Hepatic stellate cell (primary cell): ENCODE results near the gene ANKRD12.
"Not testable (repeated sequence)": the region's sequence is repeated elsewhere in the genome, so short reads cannot be mapped to it uniquely, and the experiment has no call there.

Experiments
- DNase-seq: peaks from one replicate; pipeline ENCODE4 v3.0.0; 2011; ENCODE audit warnings: low spot score

ANKRD12 gene

GRCh38 chr18:9233771-9234440, 97.3 kb downstream of the ANKRD12 start:
- DNase-seq: no peak

DNA sequence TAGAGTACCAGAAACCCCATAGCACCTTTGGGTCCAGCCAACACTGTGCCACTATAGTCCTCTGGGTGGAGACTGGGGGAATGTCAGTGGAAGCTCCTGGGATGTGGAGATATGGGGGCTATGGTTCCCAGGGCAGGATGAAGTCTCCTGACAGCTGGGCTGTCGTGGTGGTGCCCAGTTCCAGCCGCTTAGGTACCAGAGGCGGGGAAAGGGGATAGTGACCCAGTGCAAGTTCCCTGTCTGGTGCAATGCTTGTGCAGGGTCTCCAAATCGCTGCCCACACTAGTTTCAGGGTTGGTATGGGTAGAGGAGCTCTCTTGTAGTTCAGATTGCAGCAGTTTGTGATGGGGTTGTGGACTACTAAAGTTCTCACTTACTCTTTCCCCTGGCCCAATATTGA, 97.9 kb downstream of the ANKRD12 start:
- no peak for DNase-seq

GRCh38 chr18:9237981-9238380, 101.4 kb downstream of the ANKRD12 start:
- no peak for DNase-seq

DNA sequence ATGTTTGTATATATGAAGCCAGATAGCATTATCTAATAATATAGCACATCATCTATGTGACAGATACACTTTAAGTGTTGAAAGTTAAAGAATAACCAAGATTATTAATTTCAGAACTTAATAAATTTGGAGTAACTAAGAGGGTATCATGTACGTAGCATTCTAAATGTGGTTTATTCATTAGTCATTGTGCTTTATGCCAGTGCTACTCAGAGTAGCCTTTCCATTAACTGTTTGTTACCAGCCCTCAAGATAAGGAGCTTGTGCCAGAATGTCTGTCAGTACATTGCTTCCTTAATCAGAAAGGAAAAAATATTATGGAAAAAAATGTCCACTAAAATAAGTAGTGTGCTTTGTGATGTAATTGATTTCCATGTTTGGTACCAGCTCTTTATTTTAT, 103.1 kb downstream of the ANKRD12 start:
- DNase-seq: no peak

- DNase-seq: no peak
Measured at GRCh38 chr18:9240270-9240669, 103.7 kb downstream of the ANKRD12 start.

DNA sequence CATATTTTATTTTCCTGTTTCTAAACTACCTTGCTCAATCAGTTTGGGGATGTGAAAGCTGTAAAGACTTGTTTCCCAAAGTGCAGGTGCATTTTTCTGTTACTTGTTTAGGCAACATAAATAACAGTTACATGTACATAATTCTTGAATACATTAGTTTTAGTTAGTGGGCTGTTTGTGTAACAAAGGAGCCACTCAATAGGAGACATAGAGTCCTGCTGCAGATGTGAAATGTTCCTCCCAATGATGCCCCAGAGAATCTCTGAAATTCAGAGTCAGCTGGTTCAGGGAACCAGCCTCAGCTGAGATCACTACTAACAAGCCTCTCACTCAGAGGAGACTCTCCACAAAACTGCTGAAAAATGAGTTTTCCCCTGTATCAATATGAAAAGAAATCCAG, 106.4 kb downstream of the ANKRD12 start:
- no peak for DNase-seq

DNA sequence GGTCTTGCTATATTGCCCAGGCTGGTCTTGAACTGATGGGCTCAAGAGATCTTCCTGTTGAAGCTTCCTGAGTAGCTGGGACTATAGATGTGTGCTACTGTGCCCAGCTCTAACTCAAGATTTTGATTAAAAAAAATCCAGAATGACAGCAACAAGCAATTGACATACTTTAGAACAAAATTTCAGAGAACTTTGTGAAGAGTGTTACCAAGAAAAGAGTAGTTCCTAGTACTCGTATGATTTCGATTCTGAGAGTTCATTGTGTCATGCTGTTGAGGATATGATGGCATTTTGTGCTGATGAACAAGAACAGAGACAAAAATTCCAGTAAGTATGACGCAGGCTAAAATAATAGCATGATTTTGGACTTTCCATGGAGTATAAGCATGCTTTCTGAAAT, 107.8 kb downstream of the ANKRD12 start:
- no peak for DNase-seq

DNA sequence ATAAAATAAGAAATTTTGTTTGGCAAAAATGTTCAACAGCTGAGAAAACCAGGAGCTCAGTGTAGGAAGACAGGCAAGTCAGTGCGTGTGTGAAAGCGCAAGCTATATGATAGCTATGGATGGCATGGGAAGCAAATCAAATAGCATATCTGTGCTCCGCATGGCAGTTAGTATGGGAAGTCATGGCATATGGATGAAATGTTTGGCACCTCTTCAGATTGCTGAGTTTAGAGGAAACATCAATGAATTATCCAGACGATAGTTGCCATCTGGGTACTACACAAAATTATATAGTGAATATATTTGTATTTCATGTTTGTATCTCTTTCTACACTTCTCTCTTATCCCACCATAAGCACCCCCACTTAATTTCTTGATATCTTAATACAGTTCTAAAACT, 112.1 kb downstream of the ANKRD12 start:
- no peak for DNase-seq

DNA sequence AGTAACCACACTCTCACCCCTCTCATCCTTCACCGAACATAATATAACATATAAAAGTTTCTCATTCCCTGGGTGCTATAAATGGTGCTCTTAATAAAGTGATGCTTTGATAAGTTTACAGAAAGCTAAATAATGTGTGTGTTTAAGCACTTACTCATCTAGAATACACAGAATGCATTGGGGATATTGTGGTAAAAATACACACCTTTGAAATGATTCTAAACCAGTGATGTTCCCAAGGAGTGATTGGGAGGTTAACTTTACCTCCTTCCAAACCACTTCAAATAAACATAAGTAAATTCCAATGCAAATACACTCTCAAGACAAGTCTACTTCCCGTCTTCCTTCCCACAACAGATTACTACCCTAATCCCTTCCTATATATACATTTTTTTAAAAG, 112.7 kb downstream of the ANKRD12 start:
- DNase-seq: no peak

GRCh38 chr18:9259173-9259572, 122.6 kb downstream of the ANKRD12 start:
- no peak for DNase-seq

- no peak for DNase-seq
Measured at GRCh38 chr18:9260388-9261380, 124.1 kb downstream of the ANKRD12 start.

DNA sequence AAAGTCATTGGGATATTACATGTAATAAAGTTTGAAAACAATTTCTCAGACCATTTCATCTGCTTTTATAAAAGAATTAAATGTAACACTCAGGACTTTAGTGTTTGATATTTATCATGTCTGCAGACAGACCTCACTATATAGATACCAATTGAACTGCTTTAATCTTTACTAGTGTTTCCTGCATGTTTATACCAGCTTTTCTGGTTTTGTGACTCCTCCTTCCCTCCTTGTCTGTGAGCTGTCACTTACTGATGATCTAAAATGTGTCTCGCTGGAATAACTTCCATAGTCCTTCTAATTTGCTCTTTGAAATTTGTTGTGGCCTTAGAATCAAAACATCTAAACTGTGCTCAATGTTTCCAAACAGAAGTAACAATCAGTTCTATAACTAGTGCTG, 126.7 kb downstream of the ANKRD12 start:
- DNase-seq: no peak

DNA sequence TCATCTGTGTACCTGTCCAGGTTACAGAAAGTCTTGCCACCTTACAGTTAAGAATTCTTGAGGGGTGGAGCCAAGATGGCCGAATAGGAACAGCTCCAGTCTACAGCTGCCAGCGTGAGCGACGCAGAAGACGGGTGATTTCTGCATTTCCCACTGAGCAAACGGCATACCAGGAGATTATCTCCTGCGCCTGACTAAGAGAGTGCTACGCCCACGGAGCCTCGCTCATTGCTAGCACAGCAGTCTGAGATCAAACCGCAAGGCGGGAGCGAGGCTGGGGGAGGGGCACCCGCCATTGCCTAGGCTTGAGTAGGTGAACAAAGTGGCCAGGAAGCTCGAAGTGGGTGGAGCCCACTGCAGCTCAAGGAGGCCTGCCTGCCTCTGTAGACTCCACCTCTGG, 128.2 kb downstream of the ANKRD12 start:
- not testable (repeated sequence) for DNase-seq

GRCh38 chr18:9273221-9273620, 136.6 kb downstream of the ANKRD12 start:
- no peak for DNase-seq

DNA sequence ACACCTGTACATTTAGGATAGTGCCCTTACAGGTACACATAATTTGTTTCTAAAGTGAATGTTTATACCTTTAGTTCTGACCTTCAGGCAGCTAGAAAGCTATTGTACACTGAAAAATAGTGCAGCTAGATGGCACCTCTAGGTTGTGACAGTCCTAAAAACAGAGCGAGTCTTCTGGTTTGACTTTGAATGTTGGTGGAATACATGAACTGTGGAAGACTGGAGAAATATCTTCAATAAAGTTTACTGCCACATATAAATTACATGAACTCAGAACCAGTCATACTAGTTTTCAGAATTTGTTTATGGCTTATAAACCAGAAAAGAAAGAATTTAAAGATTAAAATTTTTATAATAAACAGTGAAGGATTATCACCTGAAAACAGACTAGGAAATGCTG, 139.3 kb downstream of the ANKRD12 start:
- DNase-seq: no peak

- DNase-seq: no peak
Measured at GRCh38 chr18:9278028-9278427, 141.4 kb downstream of the ANKRD12 start.

- no peak for DNase-seq
Measured at GRCh38 chr18:9280849-9281248, 144.3 kb downstream of the ANKRD12 start.

GRCh38 chr18:9281780-9282179, 145.2 kb downstream of the ANKRD12 start:
- no peak for DNase-seq

- DNase-seq: no peak
Measured at GRCh38 chr18:9283791-9284190, 147.2 kb downstream of the ANKRD12 start.

- no peak for DNase-seq
Measured at GRCh38 chr18:9285604-9286003, 149.0 kb downstream of the ANKRD12 start.

- no peak for DNase-seq
Measured at GRCh38 chr18:9287036-9287435, 150.5 kb downstream of the ANKRD12 start.

DNA sequence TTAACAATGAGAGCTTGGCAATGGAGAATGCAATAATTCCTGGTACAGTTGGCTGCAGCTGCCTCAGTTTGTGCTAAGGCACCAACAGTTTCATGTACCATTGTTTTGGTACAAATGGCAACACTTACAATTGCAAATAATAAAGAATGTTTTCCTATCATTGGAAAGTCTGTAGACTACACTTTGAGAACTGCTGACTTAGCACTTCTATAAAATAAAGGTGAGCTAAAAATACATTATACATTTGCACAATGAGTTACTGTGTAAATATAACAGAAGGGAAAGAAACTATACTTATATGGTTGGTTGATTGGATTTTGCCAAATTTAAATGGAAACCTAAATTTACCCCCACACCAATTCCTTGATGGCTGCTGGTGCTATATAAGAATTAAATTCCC, 153.1 kb downstream of the ANKRD12 start:
- DNase-seq: no peak

- DNase-seq: no peak
Measured at GRCh38 chr18:9290156-9290555, 153.6 kb downstream of the ANKRD12 start.
